HG03354 (cell line): Measurements from ENCODE around the gene PSRC1.

Experiments used
- ATAC-seq: cut with Tn5 transposase; IDR thresholded peaks from one replicate; pipeline ENCODE4 v1.9.1; 2021; ENCODE audit warnings: mild to moderate bottlenecking; ENCODE audit not compliant: unreplicated experiment, poor library complexity, severe bottlenecking

The PSRC1 gene

GRCh38 chr1:109231066-109231465 lies 51.9 kb downstream of the PSRC1 start:
- no peak for ATAC-seq
